ENCODE results near the gene PFKL. TPM values are rescaled to one million over a fixed set of nuclear protein-coding genes. Genes with fewer than 3 reads are reported as not detected.

Gene PFKL
- total RNA-seq, 1 experiment from 2014 or later: 134 TPM

DNA sequence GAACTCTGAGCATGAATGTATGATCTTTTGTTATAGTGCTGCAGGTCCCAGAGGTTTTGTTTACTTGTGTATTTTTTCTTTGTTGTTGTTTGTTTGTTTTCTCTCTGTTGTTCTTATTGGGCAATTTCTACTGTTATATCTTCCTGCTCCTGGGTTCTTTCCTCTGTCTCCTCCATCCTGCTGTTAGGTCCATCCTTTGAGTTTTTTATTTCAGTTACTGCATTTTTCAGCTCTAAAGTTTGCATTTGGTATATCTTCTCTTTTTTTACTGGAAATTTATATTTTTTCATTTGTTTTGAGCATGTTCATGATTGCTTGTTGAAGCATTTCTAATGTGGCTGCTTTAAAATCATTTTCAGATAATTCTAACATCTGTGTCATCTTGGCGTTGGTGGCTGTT lies 63.4 kb downstream of the PFKL start (continued):
- TF ChIP-seq, protein P1, sequence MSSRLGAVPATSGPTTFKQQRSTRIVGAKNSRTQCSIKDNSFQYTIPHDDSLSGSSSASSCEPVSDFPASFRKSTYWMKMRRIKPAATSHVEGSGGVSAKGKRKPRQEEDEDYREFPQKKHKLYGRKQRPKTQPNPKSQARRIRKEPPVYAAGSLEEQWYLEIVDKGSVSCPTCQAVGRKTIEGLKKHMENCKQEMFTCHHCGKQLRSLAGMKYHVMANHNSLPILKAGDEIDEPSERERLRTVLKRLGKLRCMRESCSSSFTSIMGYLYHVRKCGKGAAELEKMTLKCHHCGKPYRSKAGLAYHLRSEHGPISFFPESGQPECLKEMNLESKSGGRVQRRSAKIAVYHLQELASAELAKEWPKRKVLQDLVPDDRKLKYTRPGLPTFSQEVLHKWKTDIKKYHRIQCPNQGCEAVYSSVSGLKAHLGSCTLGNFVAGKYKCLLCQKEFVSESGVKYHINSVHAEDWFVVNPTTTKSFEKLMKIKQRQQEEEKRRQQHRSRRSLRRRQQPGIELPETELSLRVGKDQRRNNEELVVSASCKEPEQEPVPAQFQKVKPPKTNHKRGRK (CRISPR knock-in tag; IDR thresholded peaks at IDR 0.05; ENCODE audit: borderline replicate concordance): no peak

DNA sequence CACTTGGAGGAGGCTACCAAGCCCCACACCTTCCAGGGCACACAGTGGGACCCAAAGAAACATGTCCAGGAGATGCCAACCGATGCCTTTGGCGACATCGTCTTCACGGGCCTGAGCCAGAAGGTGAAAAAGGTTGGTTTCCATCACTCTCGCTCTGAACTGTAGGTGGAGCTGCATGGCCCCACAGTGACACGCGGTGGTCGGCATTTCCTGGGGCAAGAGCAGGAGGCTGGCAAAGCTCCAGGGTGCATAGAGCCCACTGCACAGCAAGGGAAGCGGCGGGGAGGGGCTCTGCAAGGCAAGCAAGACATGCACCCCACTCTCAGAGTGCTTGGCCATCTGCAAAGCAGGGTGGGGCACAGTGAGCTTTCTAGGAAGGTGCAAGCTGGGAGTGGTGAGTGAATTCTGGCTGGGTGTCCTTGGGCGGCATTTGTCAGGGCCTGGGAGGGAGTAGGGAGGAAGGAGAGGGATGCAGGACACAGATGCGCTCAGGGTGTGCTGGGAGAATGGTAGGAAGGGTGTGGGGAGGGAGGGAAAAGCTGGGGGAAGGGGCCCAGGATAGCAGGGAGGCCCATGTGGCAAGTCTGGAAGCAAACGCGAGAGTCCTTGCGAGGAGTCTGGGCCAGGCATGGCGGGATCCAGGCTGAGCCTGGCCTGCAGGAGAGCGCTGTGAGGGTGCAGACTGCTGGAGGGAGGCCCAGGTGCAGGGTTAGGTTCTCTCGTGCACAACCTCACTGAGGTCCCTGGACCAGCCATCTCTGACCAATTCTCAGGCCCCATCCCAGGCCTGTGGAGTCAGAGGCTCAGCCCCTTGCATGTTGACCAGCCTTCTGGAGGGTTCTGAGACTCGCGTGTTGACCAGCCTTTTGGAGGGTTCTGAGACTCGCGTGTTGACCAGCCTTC lies 64.5 kb downstream of the PFKL start:
- ATAC-seq: peak; percentile 60
- ChIA-PET CTCF (interaction anchor here (0.6 to 1.1 kb wide), 3 partner anchors 13 to 116 kb away, joined by 3 to 4 read pairs (median 4); no protein-coding TSS in a partner anchor), POLR2A (no interaction called here)
- Mint-ChIP-seq H3K27ac (no peak overlapping the region), H3K4me3 (no peak overlapping the region), H3K27me3 (ENCODE audit: low read depth) (peaks cover 15% of the 10 kb centered on the region), H3K4me1 (peaks cover 6% of the 10 kb centered on the region; the same call in 1 of the 2 replicates), H3K9me3 (peaks cover 8% of the 10 kb centered on the region), H3K36me3 (no peaks in the 10 kb centered on the region)
- no peak for DNase-seq (ENCODE audit: low spot score)
- TF ChIP-seq FOXP1 (CRISPR knock-in tag; IDR thresholded peaks at IDR 0.05; ENCODE audit: borderline replicate concordance) (0 out of 2 replicates have a peak, but pooled peaks have one; percentile 34), CREB1 (CRISPR knock-in tag; IDR thresholded peaks at IDR 0.05) (no peak), NFE2L1 (CRISPR knock-in tag; IDR thresholded peaks at IDR 0.05) (no peak)

DNA sequence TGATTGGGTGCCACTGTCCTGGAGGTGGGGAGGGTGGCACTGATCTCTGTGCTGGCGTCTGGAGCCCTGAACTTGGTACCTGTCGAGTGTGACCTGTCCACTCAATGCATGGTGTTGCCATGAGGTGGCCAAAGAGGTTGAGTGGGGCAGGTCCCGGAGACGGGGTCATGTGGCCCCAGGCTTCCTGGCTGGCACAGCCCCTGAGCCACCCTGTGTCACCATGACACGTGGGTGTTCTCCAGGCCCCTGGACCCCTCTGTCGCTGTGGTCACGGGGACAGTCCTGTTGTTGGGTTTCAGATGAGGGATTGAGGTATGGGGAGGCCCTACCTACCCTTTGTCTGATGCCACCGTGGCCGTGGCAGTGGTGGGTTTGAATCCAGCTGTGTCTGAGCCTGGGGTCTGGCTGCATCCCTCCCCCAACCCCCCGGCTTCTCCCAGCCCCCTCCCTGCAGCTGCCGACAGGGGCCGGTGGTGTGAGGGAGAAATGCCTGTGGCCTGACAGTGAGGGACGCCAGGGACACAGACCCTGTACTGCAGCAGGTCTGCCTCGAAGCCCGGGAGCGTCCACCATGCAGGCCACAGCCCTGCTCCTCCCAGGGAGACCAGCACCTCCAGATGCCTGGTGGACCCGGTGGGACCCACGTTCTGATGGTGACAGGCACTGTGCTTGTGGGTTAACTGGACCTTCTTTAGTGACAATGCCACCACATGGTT lies 65.6 kb downstream of the PFKL start:
- peaks cover 7% of the 10 kb centered on the region; the same call in 1 of the 2 replicates for H3K9me3 Mint-ChIP-seq
- H3K36me3 Mint-ChIP-seq: no peaks in the 10 kb centered on the region
- ATAC-seq: no peak
- no peak overlapping the region for H3K4me3 Mint-ChIP-seq
- DNase-seq (ENCODE audit: low spot score): no peak
- ChIA-PET POLR2A (no interaction called here), CTCF (no interaction called here)
- no peak for TF ChIP-seq NFATC4 (CRISPR knock-in tag; IDR thresholded peaks at IDR 0.05)
- TF ChIP-seq CREM (CRISPR knock-in tag; IDR thresholded peaks at IDR 0.05): no peak
- TF ChIP-seq, protein P2, sequence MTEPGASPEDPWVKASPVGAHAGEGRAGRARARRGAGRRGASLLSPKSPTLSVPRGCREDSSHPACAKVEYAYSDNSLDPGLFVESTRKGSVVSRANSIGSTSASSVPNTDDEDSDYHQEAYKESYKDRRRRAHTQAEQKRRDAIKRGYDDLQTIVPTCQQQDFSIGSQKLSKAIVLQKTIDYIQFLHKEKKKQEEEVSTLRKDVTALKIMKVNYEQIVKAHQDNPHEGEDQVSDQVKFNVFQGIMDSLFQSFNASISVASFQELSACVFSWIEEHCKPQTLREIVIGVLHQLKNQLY (CRISPR knock-in tag; IDR thresholded peaks at IDR 0.05): no peak
- TF ChIP-seq, protein P3, sequence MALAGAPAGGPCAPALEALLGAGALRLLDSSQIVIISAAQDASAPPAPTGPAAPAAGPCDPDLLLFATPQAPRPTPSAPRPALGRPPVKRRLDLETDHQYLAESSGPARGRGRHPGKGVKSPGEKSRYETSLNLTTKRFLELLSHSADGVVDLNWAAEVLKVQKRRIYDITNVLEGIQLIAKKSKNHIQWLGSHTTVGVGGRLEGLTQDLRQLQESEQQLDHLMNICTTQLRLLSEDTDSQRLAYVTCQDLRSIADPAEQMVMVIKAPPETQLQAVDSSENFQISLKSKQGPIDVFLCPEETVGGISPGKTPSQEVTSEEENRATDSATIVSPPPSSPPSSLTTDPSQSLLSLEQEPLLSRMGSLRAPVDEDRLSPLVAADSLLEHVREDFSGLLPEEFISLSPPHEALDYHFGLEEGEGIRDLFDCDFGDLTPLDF (CRISPR knock-in tag; IDR thresholded peaks at IDR 0.05): no peak
- no peak for TF ChIP-seq SMAD4 (CRISPR knock-in tag; IDR thresholded peaks at IDR 0.05)
- no peak for TF ChIP-seq NR3C1 (CRISPR knock-in tag; conservative IDR thresholded peaks at IDR 0.05; ENCODE audit: low read depth)
- H3K27me3 Mint-ChIP-seq (ENCODE audit: low read depth): peaks cover 21% of the 10 kb centered on the region
- peaks cover 8% of the 10 kb centered on the region; the same call in 1 of the 2 replicates for H3K4me1 Mint-ChIP-seq
- no peak overlapping the region for H3K27ac Mint-ChIP-seq

DNA sequence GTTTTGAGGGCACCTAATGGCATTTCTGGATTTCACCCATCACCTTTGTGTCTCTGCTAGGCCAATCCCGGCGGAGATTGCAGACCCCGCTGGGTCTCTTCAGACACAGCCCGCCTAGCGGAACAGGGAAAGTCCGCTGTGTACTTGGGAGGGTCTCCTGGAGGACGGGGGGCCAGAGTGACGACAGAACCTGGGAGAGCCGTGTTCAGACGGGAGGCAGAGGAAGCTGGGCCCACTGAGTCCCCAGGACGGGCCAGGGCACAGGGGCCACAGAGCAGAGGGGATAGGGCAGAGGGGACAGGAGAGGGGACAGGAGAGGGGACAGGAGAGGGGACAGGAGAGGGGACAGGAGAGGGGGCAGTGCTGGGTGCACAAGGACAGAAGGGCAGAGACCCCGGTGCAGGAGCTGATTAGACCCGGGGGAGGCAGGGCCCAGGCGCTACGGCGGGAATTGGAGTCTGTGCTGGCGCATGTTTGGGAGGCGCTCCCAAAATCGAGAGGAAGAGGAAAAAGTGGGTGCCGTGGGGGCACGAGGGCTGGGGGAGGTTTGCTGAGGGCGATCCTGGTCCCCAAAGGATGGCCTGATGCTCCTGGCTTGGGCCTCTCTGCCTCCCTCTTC lies 66.2 kb downstream of the PFKL start:
- Mint-ChIP-seq H3K36me3 (no peaks in the 10 kb centered on the region), H3K27me3 (ENCODE audit: low read depth) (peaks cover 27% of the 10 kb centered on the region), H3K9me3 (peaks cover 7% of the 10 kb centered on the region; the same call in 1 of the 2 replicates), H3K27ac (no peak overlapping the region), H3K4me3 (no peak overlapping the region), H3K4me1 (peaks cover 10% of the 10 kb centered on the region; the same call in 1 of the 2 replicates)
- ChIA-PET POLR2A (no interaction called here), CTCF (no interaction called here)
- ATAC-seq: no peak
- DNase-seq (ENCODE audit: low spot score): no peak
- TF ChIP-seq TP53 (CRISPR knock-in tag; IDR thresholded peaks at IDR 0.05): no peak
- TF ChIP-seq ZNF138 (CRISPR knock-in tag; conservative IDR thresholded peaks at IDR 0.05): no peak
- TF ChIP-seq, protein P4, sequence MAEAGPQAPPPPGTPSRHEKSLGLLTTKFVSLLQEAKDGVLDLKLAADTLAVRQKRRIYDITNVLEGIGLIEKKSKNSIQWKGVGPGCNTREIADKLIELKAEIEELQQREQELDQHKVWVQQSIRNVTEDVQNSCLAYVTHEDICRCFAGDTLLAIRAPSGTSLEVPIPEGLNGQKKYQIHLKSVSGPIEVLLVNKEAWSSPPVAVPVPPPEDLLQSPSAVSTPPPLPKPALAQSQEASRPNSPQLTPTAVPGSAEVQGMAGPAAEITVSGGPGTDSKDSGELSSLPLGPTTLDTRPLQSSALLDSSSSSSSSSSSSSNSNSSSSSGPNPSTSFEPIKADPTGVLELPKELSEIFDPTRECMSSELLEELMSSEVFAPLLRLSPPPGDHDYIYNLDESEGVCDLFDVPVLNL (CRISPR knock-in tag; IDR thresholded peaks at IDR 0.05; ENCODE audit: borderline replicate concordance, low read depth): no peak
- TF ChIP-seq, protein P5, sequence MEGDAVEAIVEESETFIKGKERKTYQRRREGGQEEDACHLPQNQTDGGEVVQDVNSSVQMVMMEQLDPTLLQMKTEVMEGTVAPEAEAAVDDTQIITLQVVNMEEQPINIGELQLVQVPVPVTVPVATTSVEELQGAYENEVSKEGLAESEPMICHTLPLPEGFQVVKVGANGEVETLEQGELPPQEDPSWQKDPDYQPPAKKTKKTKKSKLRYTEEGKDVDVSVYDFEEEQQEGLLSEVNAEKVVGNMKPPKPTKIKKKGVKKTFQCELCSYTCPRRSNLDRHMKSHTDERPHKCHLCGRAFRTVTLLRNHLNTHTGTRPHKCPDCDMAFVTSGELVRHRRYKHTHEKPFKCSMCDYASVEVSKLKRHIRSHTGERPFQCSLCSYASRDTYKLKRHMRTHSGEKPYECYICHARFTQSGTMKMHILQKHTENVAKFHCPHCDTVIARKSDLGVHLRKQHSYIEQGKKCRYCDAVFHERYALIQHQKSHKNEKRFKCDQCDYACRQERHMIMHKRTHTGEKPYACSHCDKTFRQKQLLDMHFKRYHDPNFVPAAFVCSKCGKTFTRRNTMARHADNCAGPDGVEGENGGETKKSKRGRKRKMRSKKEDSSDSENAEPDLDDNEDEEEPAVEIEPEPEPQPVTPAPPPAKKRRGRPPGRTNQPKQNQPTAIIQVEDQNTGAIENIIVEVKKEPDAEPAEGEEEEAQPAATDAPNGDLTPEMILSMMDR (IDR thresholded peaks at IDR 0.05): no peak
- no peak for TF ChIP-seq SMAD4 (CRISPR knock-in tag; IDR thresholded peaks at IDR 0.05)
- no peak for TF ChIP-seq NR2C2 (CRISPR knock-in tag; IDR thresholded peaks at IDR 0.05)
- no peak for TF ChIP-seq NFE2L1 (CRISPR knock-in tag; IDR thresholded peaks at IDR 0.05)
- TF ChIP-seq, protein P6, sequence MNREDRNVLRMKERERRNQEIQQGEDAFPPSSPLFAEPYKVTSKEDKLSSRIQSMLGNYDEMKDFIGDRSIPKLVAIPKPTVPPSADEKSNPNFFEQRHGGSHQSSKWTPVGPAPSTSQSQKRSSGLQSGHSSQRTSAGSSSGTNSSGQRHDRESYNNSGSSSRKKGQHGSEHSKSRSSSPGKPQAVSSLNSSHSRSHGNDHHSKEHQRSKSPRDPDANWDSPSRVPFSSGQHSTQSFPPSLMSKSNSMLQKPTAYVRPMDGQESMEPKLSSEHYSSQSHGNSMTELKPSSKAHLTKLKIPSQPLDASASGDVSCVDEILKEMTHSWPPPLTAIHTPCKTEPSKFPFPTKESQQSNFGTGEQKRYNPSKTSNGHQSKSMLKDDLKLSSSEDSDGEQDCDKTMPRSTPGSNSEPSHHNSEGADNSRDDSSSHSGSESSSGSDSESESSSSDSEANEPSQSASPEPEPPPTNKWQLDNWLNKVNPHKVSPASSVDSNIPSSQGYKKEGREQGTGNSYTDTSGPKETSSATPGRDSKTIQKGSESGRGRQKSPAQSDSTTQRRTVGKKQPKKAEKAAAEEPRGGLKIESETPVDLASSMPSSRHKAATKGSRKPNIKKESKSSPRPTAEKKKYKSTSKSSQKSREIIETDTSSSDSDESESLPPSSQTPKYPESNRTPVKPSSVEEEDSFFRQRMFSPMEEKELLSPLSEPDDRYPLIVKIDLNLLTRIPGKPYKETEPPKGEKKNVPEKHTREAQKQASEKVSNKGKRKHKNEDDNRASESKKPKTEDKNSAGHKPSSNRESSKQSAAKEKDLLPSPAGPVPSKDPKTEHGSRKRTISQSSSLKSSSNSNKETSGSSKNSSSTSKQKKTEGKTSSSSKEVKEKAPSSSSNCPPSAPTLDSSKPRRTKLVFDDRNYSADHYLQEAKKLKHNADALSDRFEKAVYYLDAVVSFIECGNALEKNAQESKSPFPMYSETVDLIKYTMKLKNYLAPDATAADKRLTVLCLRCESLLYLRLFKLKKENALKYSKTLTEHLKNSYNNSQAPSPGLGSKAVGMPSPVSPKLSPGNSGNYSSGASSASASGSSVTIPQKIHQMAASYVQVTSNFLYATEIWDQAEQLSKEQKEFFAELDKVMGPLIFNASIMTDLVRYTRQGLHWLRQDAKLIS (CRISPR knock-in tag; IDR thresholded peaks at IDR 0.05; ENCODE audit: borderline replicate concordance): no peak

All from WTC11 (cell line).